OCI-LY3 (cell line): ENCODE measurements around the gene RPS4Y2.
A peak's percentile ranks its signal among the peaks of the same experiment; 100 is the strongest.

Experiments
- H2AFZ ChIP-seq: fragments of 200-600, 300-600 bp; shearing (Covaris generic); 2 replicates; pipeline ENCODE4 v1.6.0; 2014; ENCODE audit warnings: antibody characterized with exemption, low read depth, low read length
- H3K27ac ChIP-seq: fragments of 200-600, 300-600 bp; sonication (generic); 2 replicates; pipeline ENCODE4 v1.5.1; 2014; ENCODE audit warnings: mild to moderate bottlenecking, low read length, moderate library complexity, mixed read lengths
- H3K27me3 ChIP-seq: fragments of 200-600, 300-600 bp; sonication (generic); 2 replicates; pipeline ENCODE4 v1.6.1; 2014; ENCODE audit warnings: low read depth, low read length, mixed read lengths
- H3K36me3 ChIP-seq: fragments of 200-600, 300-600 bp; sonication (generic); replicated peaks from 2 replicates; pipeline ENCODE3; 2014; ENCODE audit warnings: low read depth, low read length, mixed read lengths
- H3K4me1 ChIP-seq: fragments of 300-600, 200-600 bp; sonication (generic); 2 replicates; pipeline ENCODE4 v1.6.1; 2014; ENCODE audit warnings: low read length, mixed read lengths
- H3K4me2 ChIP-seq: fragments of 200-600, 300-600 bp; sonication (generic); 2 replicates; pipeline ENCODE4 v1.6.1; 2014; ENCODE audit warnings: low read length, mixed read lengths
- H3K4me3 ChIP-seq: fragments of 300-600, 200-600 bp; sonication (generic); 2 replicates; pipeline ENCODE4 v1.5.1; 2014; ENCODE audit warnings: antibody characterized with exemption, mild to moderate bottlenecking, low read length, moderate library complexity
- H3K79me2 ChIP-seq: fragments of 300-600, 200-600 bp; shearing (Covaris generic); 2 replicates; pipeline ENCODE4 v1.6.1; 2014; ENCODE audit warnings: mild to moderate bottlenecking, low read length, mixed read lengths
- H3K9ac ChIP-seq: fragments of 300-600, 200-600 bp; shearing (Covaris generic); 2 replicates; pipeline ENCODE4 v1.6.0; 2014; ENCODE audit warnings: mild to moderate bottlenecking, low read length, moderate library complexity
- H3K9me3 ChIP-seq: fragments of 200-600, 300-600 bp; shearing (Covaris generic); 2 replicates; pipeline ENCODE4 v1.6.1; 2014; ENCODE audit warnings: low read length, mixed read lengths; ENCODE audit not compliant: insufficient read depth
- H4K20me1 ChIP-seq: fragments of 200-600, 300-600 bp; sonication (generic); 2 replicates; pipeline ENCODE4 v1.6.1; 2016; ENCODE audit warnings: low read length, mixed read lengths; ENCODE audit not compliant: insufficient read depth
- CTCF ChIP-seq: fragments of 200-600, 300-600 bp; sonication (generic); IDR thresholded peaks from 2 replicates; pipeline ENCODE4 v1.5.1; 2014; ENCODE audit warnings: antibody characterized with exemption, low read length, low read depth
- EZH2phosphoT487 ChIP-seq: fragments of 200-600 bp; shearing (Covaris generic); IDR thresholded peaks from 2 replicates; pipeline ENCODE4 v1.6.1; 2018; ENCODE audit warnings: antibody characterized with exemption, mixed run types, low read depth

Gene RPS4Y2

GRCh38 chrY:20755808-20756207 is at the start of gene RPS4Y2:
TSS of gene RPS4Y2 (plus strand) at chrY:20756108. CDS start at chrY:20756164, 56 bp downstream.
- Histone ChIP-seq H2AFZ (no peak within 1 kb of the TSS), H3K27me3 (no peaks in the 10 kb centered on the region), H3K9ac (no peak within 1 kb of the TSS), H3K4me3 (no peak within 1 kb of the TSS), H3K4me2 (no peak within 1 kb of the TSS), H4K20me1 (no peaks in the 10 kb centered on the region), H3K4me1 (no peaks in the 10 kb centered on the region), H3K79me2 (no peaks in the 10 kb centered on the region), H3K27ac (no peak within 1 kb of the TSS), H3K9me3 (no peaks in the 10 kb centered on the region), H3K36me3 (no peaks in the 10 kb centered on the region)
- TF ChIP-seq EZH2phosphoT487 (no peak), CTCF (no peak)

- no peak overlapping the region for H3K4me2 ChIP-seq
- H3K9ac ChIP-seq = no peak overlapping the region
These were observed 41.5 kb upstream of the RPS4Y2 start for GRCh38 chrY:20714391-20714790.

GRCh38 chrY:20726184-20726907 is 29.6 kb upstream of the RPS4Y2 start:
- no peak overlapping the region for H3K4me3 ChIP-seq

More at GRCh38 chrY:20714391-20714790, 41.5 kb upstream of the RPS4Y2 start:
- Histone ChIP-seq H3K79me2 (no peaks in the 10 kb centered on the region), H4K20me1 (no peaks in the 10 kb centered on the region), H3K4me3 (no peak overlapping the region), H2AFZ (no peak overlapping the region), H3K9me3 (no peaks in the 10 kb centered on the region), H3K27ac (no peak overlapping the region), H3K4me1 (peaks cover 7% of the 10 kb centered on the region; the same call in 1 of the 2 replicates), H3K27me3 (no peaks in the 10 kb centered on the region), H3K36me3 (no peaks in the 10 kb centered on the region)
- TF ChIP-seq CTCF = no peak
- no peak for TF ChIP-seq EZH2phosphoT487

GRCh38 chrY:20735200-20735599 is 20.7 kb upstream of the RPS4Y2 start:
- no peaks in the 10 kb centered on the region for H3K79me2 ChIP-seq
- H2AFZ ChIP-seq = no peak overlapping the region
- no peak overlapping the region for H3K27ac ChIP-seq
- no peaks in the 10 kb centered on the region for H4K20me1 ChIP-seq
- no peak overlapping the region for H3K4me2 ChIP-seq
- TF ChIP-seq CTCF = no peak
- no peaks in the 10 kb centered on the region for H3K9me3 ChIP-seq
- no peak overlapping the region for H3K4me3 ChIP-seq
- H3K27me3 ChIP-seq = no peaks in the 10 kb centered on the region
- no peaks in the 10 kb centered on the region for H3K36me3 ChIP-seq
- no peaks in the 10 kb centered on the region for H3K4me1 ChIP-seq
- no peak overlapping the region for H3K9ac ChIP-seq

More at GRCh38 chrY:20726184-20726907, 29.6 kb upstream of the RPS4Y2 start:
- peaks cover 13% of the 10 kb centered on the region for H3K4me1 ChIP-seq
- H4K20me1 ChIP-seq = no peaks in the 10 kb centered on the region
- TF ChIP-seq EZH2phosphoT487 (no peak), CTCF (no peak)
- no peak overlapping the region for H3K27ac ChIP-seq
- H2AFZ ChIP-seq = 0 out of 2 replicates have a peak overlapping the region, but pooled peaks have one; percentile 4
- peak overlapping the region; percentile 16 for H3K4me2 ChIP-seq
- no peaks in the 10 kb centered on the region for H3K27me3 ChIP-seq
- H3K9ac ChIP-seq = no peak overlapping the region
- H3K36me3 ChIP-seq = no peaks in the 10 kb centered on the region
- no peaks in the 10 kb centered on the region for H3K9me3 ChIP-seq
- no peaks in the 10 kb centered on the region for H3K79me2 ChIP-seq
